ENCODE results near the gene NKX6-2.

The NKX6-2 gene

GRCh38 chr10:132813001-132813401, 27.1 kb upstream of the NKX6-2 start:
- no peak for DNase-seq (ENCODE audit: low read depth in 2 of 2)

GRCh38 chr10:132812520-132812919, 26.6 kb upstream of the NKX6-2 start:
- no peak for DNase-seq (ENCODE audit: low read depth in 2 of 2)

- DNase-seq (ENCODE audit: low read depth in 2 of 2) = no peak
Measured at GRCh38 chr10:132811891-132812481, 26.0 kb upstream of the NKX6-2 start.

- no peak for DNase-seq (ENCODE audit: low read depth in 2 of 2)
Measured at GRCh38 chr10:132810807-132811700, 25.1 kb upstream of the NKX6-2 start.

GRCh38 chr10:132810141-132810806, 24.3 kb upstream of the NKX6-2 start:
- no peak for DNase-seq (ENCODE audit: low read depth in 2 of 2)

- no peak for DNase-seq (ENCODE audit: low read depth in 2 of 2)
Measured at GRCh38 chr10:132809232-132810140, 23.5 kb upstream of the NKX6-2 start.

- DNase-seq (ENCODE audit: low read depth in 2 of 2) = no peak
Measured at GRCh38 chr10:132808383-132809231, 22.7 kb upstream of the NKX6-2 start.

- no peak for DNase-seq (ENCODE audit: low read depth in 2 of 2)
Measured at GRCh38 chr10:132807621-132808049, 21.7 kb upstream of the NKX6-2 start.

- DNase-seq (ENCODE audit: low read depth in 2 of 2) = no peak
Measured at GRCh38 chr10:132806561-132807003, 20.6 kb upstream of the NKX6-2 start.

GRCh38 chr10:132806110-132806509, 20.2 kb upstream of the NKX6-2 start:
- DNase-seq (ENCODE audit: low read depth in 2 of 2) = no peak

GRCh38 chr10:132805599-132805998, 19.7 kb upstream of the NKX6-2 start:
- no peak for DNase-seq (ENCODE audit: low read depth in 2 of 2)

- no peak for DNase-seq (ENCODE audit: low read depth in 2 of 2)
Measured at GRCh38 chr10:132804785-132805426, 19.0 kb upstream of the NKX6-2 start.

GRCh38 chr10:132804287-132804686, 18.3 kb upstream of the NKX6-2 start:
- no peak for DNase-seq (ENCODE audit: low read depth in 2 of 2)

GRCh38 chr10:132803416-132804210, 17.7 kb upstream of the NKX6-2 start:
- DNase-seq (ENCODE audit: low read depth in 2 of 2) = no peak

- DNase-seq (ENCODE audit: low read depth in 2 of 2) = no peak
Measured at GRCh38 chr10:132802694-132803320, 16.9 kb upstream of the NKX6-2 start.

- no peak for DNase-seq (ENCODE audit: low read depth in 2 of 2)
Measured at GRCh38 chr10:132802048-132802447, 16.1 kb upstream of the NKX6-2 start.

- DNase-seq (ENCODE audit: low read depth in 2 of 2) = no peak
Measured at GRCh38 chr10:132799865-132800264, 13.9 kb upstream of the NKX6-2 start.

- no peak for DNase-seq (ENCODE audit: low read depth in 2 of 2)
Measured at GRCh38 chr10:132798876-132799275, 12.9 kb upstream of the NKX6-2 start.

- DNase-seq (ENCODE audit: low read depth in 2 of 2) = no peak
Measured at GRCh38 chr10:132798403-132798802, 12.5 kb upstream of the NKX6-2 start.

Data from stimulated activated CD8-positive, alpha-beta memory T cell treated with anti-CD3 and anti-CD28 coated beads, Interleukin-7, amount 100 ng/mL, for 1 hour (primary cell).